ENCODE data around the gene TCP1. TPM values are rescaled to one million over a fixed set of nuclear protein-coding genes. Genes with fewer than 3 reads are reported as not detected.
"Not testable (repeated sequence)": the region's sequence is repeated elsewhere in the genome, so short reads cannot be mapped to it uniquely, and the experiment has no call there.

Gene TCP1
- total RNA-seq, 8 experiments from 2014 or later: 191 to 310 (median 253) TPM

- H3K27ac ChIP-seq: no peak overlapping the region
- H3K4me1 ChIP-seq (replicated peaks in 1 of 2): no peaks in the 10 kb centered on the region
- ATAC-seq (replicated peaks in 6 of 8): no peak
- in situ Hi-C loops (cut with MboI; ENCODE audit: low pct_unique_long_range_greater_than_20kb in 2 of 9, low sequenced_read_pairs in 9 of 9, unreplicated experiment in 9 of 9): no loop called here
- no peak overlapping the region for H3K4me3 ChIP-seq
- WGBS, 10 experiments: 65 to 95% (median 87%) methylated on average over 2 to 8 of the region's 16 CpGs; no CpG with 5 or more reads in 4 of the 10 experiments
Measured at GRCh38 chr6:159826968-159827647, 37.7 kb upstream of the TCP1 start.

- ATAC-seq (replicated peaks in 6 of 8): no peak
- in situ Hi-C loops (cut with MboI; ENCODE audit: low pct_unique_long_range_greater_than_20kb in 2 of 9, low sequenced_read_pairs in 9 of 9, unreplicated experiment in 9 of 9): no loop called here
- no peak overlapping the region for H3K4me3 ChIP-seq
- 77 to 100% (median 86%) methylated on average over 1 to 6 of the region's 13 CpGs; no CpG with 5 or more reads in 4 of the 10 experiments for WGBS, 10 experiments
- H3K27ac ChIP-seq: no peak overlapping the region
- H3K4me1 ChIP-seq (replicated peaks in 1 of 2): no peaks in the 10 kb centered on the region
Measured at GRCh38 chr6:159826004-159826403, 36.6 kb upstream of the TCP1 start.

GRCh38 chr6:159824690-159825089, 35.3 kb upstream of the TCP1 start:
- in situ Hi-C loops (cut with MboI; ENCODE audit: low pct_unique_long_range_greater_than_20kb in 2 of 9, low sequenced_read_pairs in 9 of 9, unreplicated experiment in 9 of 9); H3K4me3 ChIP-seq; H3K4me1 ChIP-seq (replicated peaks in 1 of 2); ATAC-seq (replicated peaks in 6 of 8); H3K27ac ChIP-seq: not testable (repeated sequence)
- WGBS, 10 experiments: 67 to 100% (median 92%) methylated on average over 2 to 9 of the region's 9 CpGs; no CpG with 5 or more reads in 1 of the 10 experiments

GRCh38 chr6:159823953-159824352, 34.6 kb upstream of the TCP1 start:
- in situ Hi-C loops (cut with MboI; ENCODE audit: low pct_unique_long_range_greater_than_20kb in 2 of 9, low sequenced_read_pairs in 9 of 9, unreplicated experiment in 9 of 9): no loop called here
- no peak for ATAC-seq (replicated peaks in 6 of 8)
- Histone ChIP-seq H3K4me1 (replicated peaks in 1 of 2) (peaks cover 5 to 13% of the 10 kb centered on the region in 2 donors), H3K27ac (no peak overlapping the region), H3K4me3 (no peak overlapping the region)
- WGBS, 10 experiments: 76 to 100% (median 90%) methylated on average over 1 to 3 of the region's 3 CpGs; no CpG with 5 or more reads in 6 of the 10 experiments

- H3K4me3 ChIP-seq: no peak overlapping the region
- peaks cover 5 to 13% of the 10 kb centered on the region in 2 donors for H3K4me1 ChIP-seq (replicated peaks in 1 of 2)
- no peak for ATAC-seq (replicated peaks in 6 of 8)
- no peak overlapping the region for H3K27ac ChIP-seq
- in situ Hi-C loops (cut with MboI; ENCODE audit: low pct_unique_long_range_greater_than_20kb in 2 of 9, low sequenced_read_pairs in 9 of 9, unreplicated experiment in 9 of 9): no loop called here
- 60 to 100% (median 97%) methylated on average over 1 to 4 of the region's 10 CpGs; no CpG with 5 or more reads in 4 of the 10 experiments for WGBS, 10 experiments
Measured at GRCh38 chr6:159821726-159822125, 32.3 kb upstream of the TCP1 start.

GRCh38 chr6:159821122-159821521, 31.7 kb upstream of the TCP1 start:
- Histone ChIP-seq H3K4me3 (no peak overlapping the region), H3K27ac (no peak overlapping the region), H3K4me1 (replicated peaks in 1 of 2) (peaks cover 5 to 13% of the 10 kb centered on the region in 2 donors)
- in situ Hi-C loops (cut with MboI; ENCODE audit: low pct_unique_long_range_greater_than_20kb in 2 of 9, low sequenced_read_pairs in 9 of 9, unreplicated experiment in 9 of 9): no loop called here
- no peak for ATAC-seq (replicated peaks in 6 of 8)
- 59 to 92% (median 79%) methylated on average over 1 to 11 of the region's 11 CpGs; no CpG with 5 or more reads in 2 of the 10 experiments for WGBS, 10 experiments

GRCh38 chr6:159819932-159820640, 30.7 kb upstream of the TCP1 start:
- Histone ChIP-seq H3K4me1 (replicated peaks in 1 of 2) (peaks cover 5 to 17% of the 10 kb centered on the region in 2 donors), H3K4me3 (no peak overlapping the region), H3K27ac (no peak overlapping the region)
- 25 to 87% (median 49%) methylated on average over 4 to 26 of the region's 28 CpGs; no CpG with 5 or more reads in 2 of the 10 experiments for WGBS, 10 experiments
- peak in 5 of 8 experiments; percentile 85 to 97 (median 96) for ATAC-seq (replicated peaks in 6 of 8)
- in situ Hi-C loops (cut with MboI; ENCODE audit: low pct_unique_long_range_greater_than_20kb in 2 of 9, low sequenced_read_pairs in 9 of 9, unreplicated experiment in 9 of 9): no loop called here

GRCh38 chr6:159819098-159819497, 29.7 kb upstream of the TCP1 start:
- Histone ChIP-seq H3K4me3 (no peak overlapping the region), H3K27ac (no peak overlapping the region), H3K4me1 (replicated peaks in 1 of 2) (peaks cover 5 to 17% of the 10 kb centered on the region in 2 donors)
- 47 to 98% (median 86%) methylated on average over 2 to 7 of the region's 16 CpGs; no CpG with 5 or more reads in 6 of the 10 experiments for WGBS, 10 experiments
- in situ Hi-C loops (cut with MboI; ENCODE audit: low pct_unique_long_range_greater_than_20kb in 2 of 9, low sequenced_read_pairs in 9 of 9, unreplicated experiment in 9 of 9): no loop called here
- no peak for ATAC-seq (replicated peaks in 6 of 8)

GRCh38 chr6:159817951-159818739, 28.7 kb upstream of the TCP1 start:
- no peak for ATAC-seq (replicated peaks in 6 of 8)
- 58 to 100% (median 87%) methylated on average over 1 to 14 of the region's 23 CpGs; no CpG with 5 or more reads in 2 of the 10 experiments for WGBS, 10 experiments
- in situ Hi-C loops (cut with MboI; ENCODE audit: low pct_unique_long_range_greater_than_20kb in 2 of 9, low sequenced_read_pairs in 9 of 9, unreplicated experiment in 9 of 9): no loop called here
- Histone ChIP-seq H3K27ac (no peak overlapping the region), H3K4me3 (no peak overlapping the region), H3K4me1 (replicated peaks in 1 of 2) (peaks cover 5 to 17% of the 10 kb centered on the region in 2 donors)

GRCh38 chr6:159816775-159817174, 27.4 kb upstream of the TCP1 start:
- in situ Hi-C loops (cut with MboI; ENCODE audit: low pct_unique_long_range_greater_than_20kb in 2 of 9, low sequenced_read_pairs in 9 of 9, unreplicated experiment in 9 of 9); H3K4me3 ChIP-seq; H3K27ac ChIP-seq: not testable (repeated sequence)
- H3K4me1 ChIP-seq (replicated peaks in 1 of 2): peaks cover 5 to 17% of the 10 kb centered on the region in 2 donors
- 67 to 94% (median 78%) methylated on average over 1 to 3 of the region's 3 CpGs; no CpG with 5 or more reads in 6 of the 10 experiments for WGBS, 10 experiments
- ATAC-seq (replicated peaks in 6 of 8): peak in 3 of 8 experiments; percentile 54 to 64 (median 62)

GRCh38 chr6:159815410-159815809, 26.0 kb upstream of the TCP1 start:
- 58 to 100% (median 80%) methylated on average over 1 to 5 of the region's 6 CpGs; no CpG with 5 or more reads in 2 of the 10 experiments for WGBS, 10 experiments
- ATAC-seq (replicated peaks in 6 of 8): peak in 4 of 8 experiments; percentile 20 to 60 (median 36)

GRCh38 chr6:159813781-159814180, 24.4 kb upstream of the TCP1 start:
- Histone ChIP-seq H3K27ac (no peak overlapping the region), H3K4me1 (replicated peaks in 1 of 2) (peaks cover 0 to 4% of the 10 kb centered on the region in 2 donors), H3K4me3 (no peak overlapping the region)
- in situ Hi-C loops (cut with MboI; ENCODE audit: low pct_unique_long_range_greater_than_20kb in 2 of 9, low sequenced_read_pairs in 9 of 9, unreplicated experiment in 9 of 9): no loop called here
- ATAC-seq (replicated peaks in 6 of 8): no peak
- WGBS, 10 experiments: 83 to 100% (median 93%) methylated on average over 1 to 4 of the region's 9 CpGs; no CpG with 5 or more reads in 5 of the 10 experiments

More at GRCh38 chr6:159815410-159815809, 26.0 kb upstream of the TCP1 start:
- Histone ChIP-seq H3K27ac (no peak overlapping the region), H3K4me3 (no peak overlapping the region), H3K4me1 (replicated peaks in 1 of 2) (peaks cover 4 to 14% of the 10 kb centered on the region in 2 donors)
- in situ Hi-C loops (cut with MboI; ENCODE audit: low pct_unique_long_range_greater_than_20kb in 2 of 9, low sequenced_read_pairs in 9 of 9, unreplicated experiment in 9 of 9): no loop called here

All from motor neuron (in vitro differentiated cells).